ENCODE data around the gene INSIG1.

The INSIG1 gene

GRCh38 chr7:155308330-155309020 lies 10.8 kb downstream of the INSIG1 start:
- TF ChIP-seq CTCF (IDR thresholded peaks at IDR 0.05; ENCODE audit: control insufficient read depth, extremely low read depth, insufficient read depth): no peak
- no peak for DNase-seq (ENCODE audit: low read depth)
- H3K4me3 ChIP-seq (ENCODE audit: low read depth, low read length): no peak overlapping the region

GRCh38 chr7:155309021-155309338 lies 11.3 kb downstream of the INSIG1 start:
- no peak for TF ChIP-seq CTCF (IDR thresholded peaks at IDR 0.05; ENCODE audit: control insufficient read depth, extremely low read depth, insufficient read depth)

GRCh38 chr7:155310425-155311114 lies 12.9 kb downstream of the INSIG1 start:
- no peak overlapping the region for H3K4me3 ChIP-seq (ENCODE audit: low read depth, low read length)
- DNase-seq (ENCODE audit: low read depth): no peak
- TF ChIP-seq CTCF (IDR thresholded peaks at IDR 0.05; ENCODE audit: control insufficient read depth, extremely low read depth, insufficient read depth): no peak

More at GRCh38 chr7:155309021-155309338, 11.3 kb downstream of the INSIG1 start:
- no peak for DNase-seq (ENCODE audit: low read depth)
- no peak overlapping the region for H3K4me3 ChIP-seq (ENCODE audit: low read depth, low read length)

DNA sequence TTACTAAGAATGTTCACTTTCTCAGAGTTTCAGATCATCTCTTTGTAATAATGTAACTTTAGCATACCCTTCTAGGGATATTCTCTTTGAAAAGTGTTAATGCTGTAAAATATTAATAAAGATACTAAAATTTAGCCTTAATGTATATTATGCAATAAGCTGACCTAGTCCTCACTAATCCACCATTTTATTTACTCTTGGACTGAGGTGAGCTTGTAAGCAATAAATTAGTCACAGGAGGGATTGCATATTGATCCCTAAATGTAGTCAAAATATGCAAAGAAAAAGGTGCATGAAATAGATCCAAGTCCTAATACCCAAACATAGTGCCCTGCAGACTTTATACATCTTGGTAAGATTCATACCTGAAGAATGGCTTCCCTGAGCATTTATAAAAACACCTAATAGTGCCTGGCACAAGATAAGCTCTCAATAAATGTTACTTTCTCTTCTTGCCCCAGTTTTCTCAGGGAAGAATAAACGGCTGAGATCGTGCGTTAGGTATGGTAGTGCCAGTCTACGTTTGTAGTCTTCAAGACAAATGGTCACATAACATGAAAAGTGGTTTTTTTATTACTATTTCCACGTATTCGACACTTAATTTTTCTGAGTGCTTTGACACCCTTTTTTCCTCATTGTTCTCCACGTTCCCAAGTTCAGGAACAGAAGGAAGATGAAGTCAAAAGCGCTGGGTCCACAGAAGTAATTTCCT lies 14.3 kb downstream of the INSIG1 start:
- no peak for DNase-seq (ENCODE audit: low read depth)
- no peak overlapping the region for H3K4me3 ChIP-seq (ENCODE audit: low read depth, low read length)
- no peak for TF ChIP-seq CTCF (IDR thresholded peaks at IDR 0.05; ENCODE audit: control insufficient read depth, extremely low read depth, insufficient read depth)

DNA sequence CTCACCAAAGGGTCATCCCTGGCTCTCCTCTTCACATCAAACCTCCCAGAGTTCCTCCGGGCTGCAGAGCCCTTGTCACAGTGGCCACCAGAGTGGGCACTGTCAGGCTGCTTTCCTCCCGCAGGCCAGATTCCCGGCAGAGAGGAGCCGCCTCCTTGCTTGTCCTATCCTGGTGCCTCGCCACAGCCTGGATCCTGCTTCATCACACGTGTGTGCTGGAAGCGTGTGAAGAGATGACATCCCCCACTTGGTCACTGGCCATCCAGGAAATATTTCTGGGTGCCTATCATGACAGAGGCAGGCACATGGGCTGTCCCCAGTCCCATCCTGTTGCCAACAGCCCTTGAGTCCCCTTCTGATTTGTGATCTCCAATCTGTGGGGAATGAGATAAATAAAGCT lies 15.0 kb downstream of the INSIG1 start:
- no peak overlapping the region for H3K4me3 ChIP-seq (ENCODE audit: low read depth, low read length)
- no peak for TF ChIP-seq CTCF (IDR thresholded peaks at IDR 0.05; ENCODE audit: control insufficient read depth, extremely low read depth, insufficient read depth)
- DNase-seq (ENCODE audit: low read depth): no peak

DNA sequence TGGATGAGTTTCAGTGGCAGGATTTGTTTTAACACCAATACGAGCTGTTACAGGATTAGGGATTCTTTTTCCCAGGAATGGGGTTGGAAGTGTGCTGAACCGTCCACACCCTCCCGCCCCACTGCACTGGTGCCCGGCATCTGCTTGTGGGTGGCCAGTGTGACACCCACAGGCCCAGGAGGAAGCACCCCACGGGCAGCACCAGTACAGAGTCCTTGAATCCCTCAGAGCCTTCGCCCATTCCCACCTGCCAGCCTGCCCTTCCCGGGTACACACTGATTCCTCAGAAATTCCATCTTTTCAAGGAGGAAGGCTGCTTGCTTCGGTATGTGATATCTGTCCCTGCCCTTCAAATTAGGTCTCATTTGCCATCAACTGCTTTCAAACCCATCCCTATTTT lies 15.4 kb downstream of the INSIG1 start:
- no peak for TF ChIP-seq CTCF (IDR thresholded peaks at IDR 0.05; ENCODE audit: control insufficient read depth, extremely low read depth, insufficient read depth)
- no peak overlapping the region for H3K4me3 ChIP-seq (ENCODE audit: low read depth, low read length)
- no peak for DNase-seq (ENCODE audit: low read depth)
